HCT116 (cell line): ENCODE measurements around the gene ASAP2. TPM values are rescaled to one million over a fixed set of nuclear protein-coding genes. Genes with fewer than 3 reads are reported as not detected.

Experiments used
- ATAC-seq: fragments of 200-7000 bp; cut with Tn5 transposase; 2 replicates; pipeline ENCODE4 v1.9.1; 2020; ENCODE audit warnings: mild to moderate bottlenecking, moderate library complexity
- BruUV-seq: library from RNA; stranded (reverse); fragments of 400-500 nt; replicated peaks from 2 replicates; lab custom pipeline; 2021; lab: Mats Ljungman, UMichigan
- CTCF ChIA-PET: fragments of 300-600 bp; sonication (Branson Sonifier 250); formaldehyde crosslinking; loops from one replicate; lab custom pipeline; 2021; ENCODE audit warnings: antibody characterized with exemption; lab: Charles Lee
- POLR2A ChIA-PET: fragments of 300-600, 350-600 bp; sonication (Branson Sonifier 250); formaldehyde crosslinking; loops from one replicate; lab custom pipeline; 2021; ENCODE audit warnings: antibody characterized with exemption; lab: Charles Lee
- RAD21 ChIA-PET, 2 experiments: fragments of 300-600 bp; sonication (Branson Sonifier 250); formaldehyde crosslinking; loops; one replicate each; lab custom pipeline; 2023; ENCODE audit warnings: low total read pairs in 2 of 2; ENCODE audit not compliant: uncharacterized antibody in 2 of 2, unreplicated experiment in 2 of 2, low non-redundant PET in 1 of 2; lab: Charles Lee
- DNase-seq: peaks from one replicate; pipeline ENCODE4 v3.0.0-alpha.2; 2010; ENCODE audit warnings: low read depth, low spot score
- H2AFZ ChIP-seq: fragments of 200-600 bp; shearing (Covaris generic), sonication (generic); 2 replicates; pipeline ENCODE4 v1.6.1; 2017; ENCODE audit warnings: low read depth, mixed run types, mixed read lengths, antibody characterized with exemption, low read length; ENCODE audit not compliant: poor library complexity, severe bottlenecking
- H3K27ac ChIP-seq: 2 replicates; pipeline ENCODE4 v1.5.1; 2012; ENCODE audit warnings: low read depth, low read length
- H3K27me3 ChIP-seq: fragments of 200-600 bp; sonication (generic); 2 replicates; pipeline ENCODE4 v1.6.1; 2016; ENCODE audit warnings: mixed run types, low read length, mixed read lengths; ENCODE audit not compliant: insufficient read depth
- H3K36me3 ChIP-seq, 2 experiments: fragments of 200-500 bp in 1 of 2; fragments of 200-600 bp in 1 of 2; sonication (Bioruptor generic) in 1 of 2; sonication (generic) in 1 of 2; 2 replicates each; pipeline versions ENCODE4 v1.5.1 to v1.6.1; 2014 to 2016; ENCODE audit warnings: low read length in 2 of 2, inconsistent platforms in 1 of 2, mixed read lengths in 1 of 2, mixed run types in 1 of 2; ENCODE audit not compliant: insufficient read depth in 2 of 2, control insufficient read depth in 1 of 2
- H3K4me1 ChIP-seq, 2 experiments: fragments of 200-600 bp in 1 of 2; sonication (generic) in 1 of 2; 2 replicates each; pipeline versions ENCODE4 v1.5.1 to v1.6.1; 2012 to 2017; ENCODE audit warnings: low read length in 2 of 2, inconsistent platforms in 1 of 2, mild to moderate bottlenecking in 1 of 2, mixed read lengths in 1 of 2, mixed run types in 1 of 2, moderate library complexity in 1 of 2; ENCODE audit not compliant: insufficient read depth in 2 of 2, control insufficient read depth in 1 of 2
- H3K4me2 ChIP-seq: fragments of 200-600 bp; sonication (generic); 2 replicates; pipeline ENCODE4 v1.6.1; 2017; ENCODE audit warnings: mixed run types, low read length, mixed read lengths
- H3K4me3 ChIP-seq, 2 experiments: fragments of 200-600 bp in 1 of 2; sonication (generic) in 1 of 2; replicated peaks in 1 of 2; 2 replicates each; pipeline ENCODE4 v1.5.1; 2011 to 2016; ENCODE audit warnings: low read length in 2 of 2, control low read depth in 1 of 2, low read depth in 1 of 2, mild to moderate bottlenecking in 1 of 2, mixed read lengths in 1 of 2, mixed run types in 1 of 2
- H3K79me2 ChIP-seq: fragments of 200-600 bp; sonication (generic); 2 replicates; pipeline ENCODE4 v1.6.1; 2017; ENCODE audit warnings: mild to moderate bottlenecking, mixed run types, low read length, moderate library complexity, mixed read lengths; ENCODE audit not compliant: insufficient read depth
- H3K9ac ChIP-seq: fragments of 200-600 bp; sonication (generic); 2 replicates; pipeline ENCODE4 v1.6.1; 2016; ENCODE audit warnings: low read length, mixed read lengths
- H3K9me2 ChIP-seq: fragments of 200-600 bp; sonication (generic), shearing (Covaris generic); 2 replicates; pipeline ENCODE4 v1.6.1; 2017; ENCODE audit warnings: mixed run types, mild to moderate bottlenecking, moderate library complexity; ENCODE audit not compliant: insufficient read depth
- H3K9me3 ChIP-seq, 2 experiments: fragments of 200-500 bp in 1 of 2; fragments of 200-600 bp in 1 of 2; sonication (Bioruptor generic) in 1 of 2; sonication (generic) in 1 of 2; 2 replicates each; pipeline ENCODE4 v1.6.1; 2014 to 2017; ENCODE audit warnings: low read length in 2 of 2, mixed read lengths in 2 of 2, inconsistent platforms in 1 of 2, low read depth in 1 of 2, mild to moderate bottlenecking in 1 of 2, mixed run types in 1 of 2, moderate library complexity in 1 of 2; ENCODE audit not compliant: control insufficient read depth in 1 of 2, insufficient read depth in 1 of 2
- H4K20me1 ChIP-seq: fragments of 200-600 bp; sonication (generic), shearing (Covaris generic); 2 replicates; pipeline ENCODE4 v1.6.1; 2017; ENCODE audit warnings: mixed run types, mild to moderate bottlenecking, moderate library complexity; ENCODE audit not compliant: insufficient read depth
- CBX3 ChIP-seq: IDR thresholded peaks from 2 replicates; pipeline ENCODE4 v1.6.1; 2012; ENCODE audit warnings: low read depth
- CEBPB ChIP-seq: IDR thresholded peaks from 2 replicates; pipeline ENCODE4 v1.6.1; 2012; ENCODE audit warnings: low read depth
- ELF1 ChIP-seq: IDR thresholded peaks from 2 replicates; pipeline ENCODE4 v1.6.1; 2012; ENCODE audit warnings: low read depth, borderline replicate concordance
- EZH2 ChIP-seq: fragments of 200-600 bp; sonication (generic); IDR thresholded peaks from 2 replicates; pipeline ENCODE4 v1.6.1; 2017; ENCODE audit warnings: antibody characterized with exemption, mixed run types
- EZH2phosphoT487 ChIP-seq: fragments of 200-600 bp; IDR thresholded peaks from 2 replicates; pipeline ENCODE4 v1.6.1; 2018; ENCODE audit warnings: antibody characterized with exemption, borderline replicate concordance
- FOSL1 ChIP-seq: IDR thresholded peaks from 2 replicates; pipeline ENCODE4 v1.6.1; 2012; ENCODE audit warnings: low read depth
- JUND ChIP-seq: IDR thresholded peaks from 2 replicates; pipeline ENCODE4 v1.6.1; 2012
- MAX ChIP-seq: IDR thresholded peaks from 2 replicates; pipeline ENCODE4 v1.6.1; 2012
- POLR2AphosphoS5 ChIP-seq: IDR thresholded peaks from 2 replicates; pipeline ENCODE4 v1.6.1; 2011; ENCODE audit warnings: mild to moderate bottlenecking, low read depth, low read length, moderate library complexity
- RAD21 ChIP-seq: IDR thresholded peaks from 2 replicates; pipeline ENCODE4 v1.6.1; 2012; ENCODE audit warnings: low read depth, mild to moderate bottlenecking
- SP1 ChIP-seq: IDR thresholded peaks from 2 replicates; pipeline ENCODE4 v1.6.1; 2012; ENCODE audit warnings: low read depth
- SRF ChIP-seq: IDR thresholded peaks from 2 replicates; pipeline ENCODE4 v1.6.1; 2012; ENCODE audit warnings: low read depth
- YY1 ChIP-seq: IDR thresholded peaks from 2 replicates; pipeline ENCODE4 v1.6.1; 2011; ENCODE audit warnings: low read length, low read depth, moderate library complexity, mild to moderate bottlenecking; ENCODE audit not compliant: insufficient replicate concordance; ENCODE audit errors: extremely low read depth
- ZFX ChIP-seq: fragments of 450-650 bp; IDR thresholded peaks from 2 replicates; pipeline ENCODE4 v1.6.1; 2017
- ZNF274 ChIP-seq: fragments of 200-500 bp; sonication (Bioruptor generic); IDR thresholded peaks from 2 replicates; pipeline ENCODE4 v1.6.1; 2014; ENCODE audit warnings: mild to moderate bottlenecking, low read depth, low read length, inconsistent platforms
- intact Hi-C: fragments of 100-400 bp; cut with micrococcal nuclease; formaldehyde crosslinking; loops from 2 replicates; pipeline ENCODE4 v1.10.0; 2022
- total RNA-seq: library from RNA; stranded (reverse); gene quantifications from one replicate; pipeline ENCODE4 v1.2.1, GENCODE V29; 2021; ENCODE audit not compliant: unreplicated experiment
- TF ChIP-seq, protein P1 (sequence below): IDR thresholded peaks from 2 replicates; pipeline ENCODE4 v1.6.1; 2011; ENCODE audit warnings: mild to moderate bottlenecking, low read length, moderate library complexity; ENCODE audit not compliant: insufficient replicate concordance; ENCODE audit errors: extremely low read depth
- TF ChIP-seq, protein P2 (sequence below): IDR thresholded peaks from 2 replicates; pipeline ENCODE4 v1.6.1; 2012; ENCODE audit warnings: low read depth
- TF ChIP-seq, protein P3 (sequence below), 3 experiments: fragments of 200-600 bp in 1 of 3; sonication (generic) in 1 of 3; IDR thresholded peaks in 2 of 3; conservative IDR thresholded peaks in 1 of 3; 2 replicates each; pipeline ENCODE4 v1.5.1; 2012 to 2017; ENCODE audit warnings: low read depth in 2 of 3, low read length in 2 of 3, antibody characterized with exemption in 1 of 3, borderline replicate concordance in 1 of 3, control low read depth in 1 of 3, mild to moderate bottlenecking in 1 of 3, mixed read lengths in 1 of 3, mixed run types in 1 of 3, moderate library complexity in 1 of 3; ENCODE audit not compliant: insufficient read depth in 1 of 3

Gene ASAP2
- total RNA-seq, 1 experiment from 2014 or later = 16.5 TPM

DNA sequence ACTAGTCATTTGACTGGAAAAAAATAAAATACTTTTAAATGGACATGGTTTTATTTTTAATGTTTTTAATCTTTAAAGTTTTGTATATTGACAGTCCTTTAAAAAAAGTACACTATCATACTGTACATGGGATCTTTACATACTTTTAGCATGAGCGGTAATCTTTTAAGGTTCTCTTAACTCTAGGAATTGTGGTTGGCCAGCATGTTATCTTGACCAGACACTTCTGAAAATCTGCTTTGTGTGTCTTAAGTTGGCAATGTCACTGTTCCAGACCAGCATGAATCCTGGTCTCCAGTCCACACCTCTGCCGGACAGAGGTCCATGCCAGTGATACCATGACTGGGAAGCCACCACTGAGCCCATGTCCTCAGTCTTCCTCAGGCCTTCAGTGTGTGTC is 199.0 kb downstream of the ASAP2 start:
- Histone ChIP-seq H4K20me1 (no peaks in the 10 kb centered on the region), H3K4me2 (no peak overlapping the region), H3K27ac (no peak overlapping the region), H3K27me3 (no peaks in the 10 kb centered on the region), H3K9me2 (no peaks in the 10 kb centered on the region), H3K4me3 (no peak overlapping the region), H3K36me3 (peaks cover 6 to 8% of the 10 kb centered on the region in 2 experiments; a peak in 2 of 4 replicates), H3K9me3 (no peaks in the 10 kb centered on the region), H3K9ac (no peak overlapping the region), H2AFZ (no peak overlapping the region), H3K79me2 (no peaks in the 10 kb centered on the region), H3K4me1 (no peaks in the 10 kb centered on the region)
- ATAC-seq (no peak), DNase-seq (no peak)
- intact Hi-C loops = no loop called here
- CTCF ChIA-PET = no interaction called here
- BruUV-seq = no TSS peak
- RAD21 ChIA-PET = no interaction called here
- POLR2A ChIA-PET = no interaction called here
- TF ChIP-seq CEBPB (no peak), JUND (no peak), ELF1 (no peak), POLR2AphosphoS5 (no peak), YY1 (no peak), RAD21 (no peak), MAX (no peak), ZFX (no peak), CBX3 (no peak), SP1 (no peak), SRF (no peak), ZNF274 (no peak), EZH2 (no peak), EZH2phosphoT487 (no peak), FOSL1 (no peak)
- TF ChIP-seq, protein P1, sequence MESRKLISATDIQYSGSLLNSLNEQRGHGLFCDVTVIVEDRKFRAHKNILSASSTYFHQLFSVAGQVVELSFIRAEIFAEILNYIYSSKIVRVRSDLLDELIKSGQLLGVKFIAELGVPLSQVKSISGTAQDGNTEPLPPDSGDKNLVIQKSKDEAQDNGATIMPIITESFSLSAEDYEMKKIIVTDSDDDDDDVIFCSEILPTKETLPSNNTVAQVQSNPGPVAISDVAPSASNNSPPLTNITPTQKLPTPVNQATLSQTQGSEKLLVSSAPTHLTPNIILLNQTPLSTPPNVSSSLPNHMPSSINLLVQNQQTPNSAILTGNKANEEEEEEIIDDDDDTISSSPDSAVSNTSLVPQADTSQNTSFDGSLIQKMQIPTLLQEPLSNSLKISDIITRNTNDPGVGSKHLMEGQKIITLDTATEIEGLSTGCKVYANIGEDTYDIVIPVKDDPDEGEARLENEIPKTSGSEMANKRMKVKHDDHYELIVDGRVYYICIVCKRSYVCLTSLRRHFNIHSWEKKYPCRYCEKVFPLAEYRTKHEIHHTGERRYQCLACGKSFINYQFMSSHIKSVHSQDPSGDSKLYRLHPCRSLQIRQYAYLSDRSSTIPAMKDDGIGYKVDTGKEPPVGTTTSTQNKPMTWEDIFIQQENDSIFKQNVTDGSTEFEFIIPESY = no peak
- TF ChIP-seq, protein P2, sequence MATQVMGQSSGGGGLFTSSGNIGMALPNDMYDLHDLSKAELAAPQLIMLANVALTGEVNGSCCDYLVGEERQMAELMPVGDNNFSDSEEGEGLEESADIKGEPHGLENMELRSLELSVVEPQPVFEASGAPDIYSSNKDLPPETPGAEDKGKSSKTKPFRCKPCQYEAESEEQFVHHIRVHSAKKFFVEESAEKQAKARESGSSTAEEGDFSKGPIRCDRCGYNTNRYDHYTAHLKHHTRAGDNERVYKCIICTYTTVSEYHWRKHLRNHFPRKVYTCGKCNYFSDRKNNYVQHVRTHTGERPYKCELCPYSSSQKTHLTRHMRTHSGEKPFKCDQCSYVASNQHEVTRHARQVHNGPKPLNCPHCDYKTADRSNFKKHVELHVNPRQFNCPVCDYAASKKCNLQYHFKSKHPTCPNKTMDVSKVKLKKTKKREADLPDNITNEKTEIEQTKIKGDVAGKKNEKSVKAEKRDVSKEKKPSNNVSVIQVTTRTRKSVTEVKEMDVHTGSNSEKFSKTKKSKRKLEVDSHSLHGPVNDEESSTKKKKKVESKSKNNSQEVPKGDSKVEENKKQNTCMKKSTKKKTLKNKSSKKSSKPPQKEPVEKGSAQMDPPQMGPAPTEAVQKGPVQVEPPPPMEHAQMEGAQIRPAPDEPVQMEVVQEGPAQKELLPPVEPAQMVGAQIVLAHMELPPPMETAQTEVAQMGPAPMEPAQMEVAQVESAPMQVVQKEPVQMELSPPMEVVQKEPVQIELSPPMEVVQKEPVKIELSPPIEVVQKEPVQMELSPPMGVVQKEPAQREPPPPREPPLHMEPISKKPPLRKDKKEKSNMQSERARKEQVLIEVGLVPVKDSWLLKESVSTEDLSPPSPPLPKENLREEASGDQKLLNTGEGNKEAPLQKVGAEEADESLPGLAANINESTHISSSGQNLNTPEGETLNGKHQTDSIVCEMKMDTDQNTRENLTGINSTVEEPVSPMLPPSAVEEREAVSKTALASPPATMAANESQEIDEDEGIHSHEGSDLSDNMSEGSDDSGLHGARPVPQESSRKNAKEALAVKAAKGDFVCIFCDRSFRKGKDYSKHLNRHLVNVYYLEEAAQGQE = no peak
- TF ChIP-seq, protein P3, sequence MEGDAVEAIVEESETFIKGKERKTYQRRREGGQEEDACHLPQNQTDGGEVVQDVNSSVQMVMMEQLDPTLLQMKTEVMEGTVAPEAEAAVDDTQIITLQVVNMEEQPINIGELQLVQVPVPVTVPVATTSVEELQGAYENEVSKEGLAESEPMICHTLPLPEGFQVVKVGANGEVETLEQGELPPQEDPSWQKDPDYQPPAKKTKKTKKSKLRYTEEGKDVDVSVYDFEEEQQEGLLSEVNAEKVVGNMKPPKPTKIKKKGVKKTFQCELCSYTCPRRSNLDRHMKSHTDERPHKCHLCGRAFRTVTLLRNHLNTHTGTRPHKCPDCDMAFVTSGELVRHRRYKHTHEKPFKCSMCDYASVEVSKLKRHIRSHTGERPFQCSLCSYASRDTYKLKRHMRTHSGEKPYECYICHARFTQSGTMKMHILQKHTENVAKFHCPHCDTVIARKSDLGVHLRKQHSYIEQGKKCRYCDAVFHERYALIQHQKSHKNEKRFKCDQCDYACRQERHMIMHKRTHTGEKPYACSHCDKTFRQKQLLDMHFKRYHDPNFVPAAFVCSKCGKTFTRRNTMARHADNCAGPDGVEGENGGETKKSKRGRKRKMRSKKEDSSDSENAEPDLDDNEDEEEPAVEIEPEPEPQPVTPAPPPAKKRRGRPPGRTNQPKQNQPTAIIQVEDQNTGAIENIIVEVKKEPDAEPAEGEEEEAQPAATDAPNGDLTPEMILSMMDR (IDR thresholded peaks at IDR 0.05 in 2 of 3, conservative IDR thresholded peaks at IDR 0.05 in 1 of 3; ENCODE audit: borderline replicate concordance in 1 of 3, insufficient read depth in 1 of 3, low read depth in 2 of 3, low read length in 2 of 3) = no peak
